CD8-positive, alpha-beta memory T cell (primary cell): ENCODE results near the gene COX7A2L. TPM values are rescaled to one million over a fixed set of nuclear protein-coding genes. Genes with fewer than 3 reads are reported as not detected.
"Not testable (repeated sequence)": the region's sequence is repeated elsewhere in the genome, so short reads cannot be mapped to it uniquely, and the experiment has no call there.

Experiments used
- CTCF ChIA-PET: fragments of 350-600 bp; sonication (Branson Sonifier 250); formaldehyde crosslinking; loops from one replicate; lab custom pipeline; 2021; ENCODE audit warnings: antibody characterized with exemption; lab: Charles Lee
- POLR2A ChIA-PET: fragments of 350-600 bp; sonication (Branson Sonifier 250); formaldehyde crosslinking; loops from one replicate; lab custom pipeline; 2021; ENCODE audit warnings: antibody characterized with exemption; lab: Charles Lee
- DNase-seq, 5 donors: peaks; one replicate each; pipeline versions ENCODE4 v3.0.0 to v3.0.0-alpha.2; 2020 to 2022; ENCODE audit warnings: mixed read lengths in 1 of 5
- H3K27ac ChIP-seq: one replicate; pipeline ENCODE4 v1.7.0; 2013; ENCODE audit warnings: low read depth, mild to moderate bottlenecking, low read length, moderate library complexity
- H3K27me3 ChIP-seq: 2 replicates; pipeline ENCODE4 v1.7.0; 2013; ENCODE audit warnings: low read length, mild to moderate bottlenecking; ENCODE audit not compliant: insufficient read depth, poor library complexity, severe bottlenecking
- H3K36me3 ChIP-seq: 2 replicates; pipeline ENCODE4 v1.7.0; 2013; ENCODE audit warnings: mild to moderate bottlenecking, low read length, moderate library complexity; ENCODE audit not compliant: insufficient read depth
- H3K4me1 ChIP-seq: 2 replicates; pipeline ENCODE4 v1.7.0; 2013; ENCODE audit warnings: mild to moderate bottlenecking, low read length, moderate library complexity; ENCODE audit not compliant: insufficient read depth
- H3K4me3 ChIP-seq: 2 replicates; pipeline ENCODE4 v1.7.0; 2013; ENCODE audit warnings: mild to moderate bottlenecking, low read length
- H3K9me3 ChIP-seq: 2 replicates; pipeline ENCODE4 v1.7.0; 2013; ENCODE audit warnings: mild to moderate bottlenecking, low read length
- H3K27ac Mint-ChIP-seq, 8 donors: one replicate each; pipeline ENCODE4 v1.8.0; 2020 to 2021; ENCODE audit warnings: mixed read lengths in 8 of 8, mild to moderate bottlenecking in 6 of 8, inconsistent platforms in 3 of 8, moderate library complexity in 3 of 8
- H3K27me3 Mint-ChIP-seq, 2 donors: one replicate each; pipeline ENCODE4 v1.8.0; 2020 to 2021; ENCODE audit warnings: mixed read lengths in 2 of 2, mild to moderate bottlenecking in 1 of 2, moderate library complexity in 1 of 2
- H3K36me3 Mint-ChIP-seq, 3 donors: one replicate each; pipeline ENCODE4 v1.8.0; 2020 to 2021; ENCODE audit warnings: mixed read lengths in 3 of 3, inconsistent platforms in 1 of 3, mild to moderate bottlenecking in 1 of 3
- H3K4me1 Mint-ChIP-seq, 3 donors: one replicate each; pipeline ENCODE4 v1.8.0; 2020 to 2021; ENCODE audit warnings: mixed read lengths in 3 of 3, inconsistent platforms in 1 of 3, mild to moderate bottlenecking in 1 of 3
- H3K4me3 Mint-ChIP-seq, 7 donors: one replicate each; pipeline ENCODE4 v1.8.0; 2020 to 2021; ENCODE audit warnings: mixed read lengths in 7 of 7, mild to moderate bottlenecking in 6 of 7, moderate library complexity in 4 of 7, inconsistent platforms in 2 of 7
- H3K9me3 Mint-ChIP-seq, 5 donors: one replicate each; pipeline ENCODE4 v1.8.0; 2020 to 2022; ENCODE audit warnings: mixed read lengths in 5 of 5, mild to moderate bottlenecking in 3 of 5, moderate library complexity in 2 of 5, inconsistent platforms in 1 of 5
- polyA plus RNA-seq: library from polyadenylated mRNA; unstranded; fragments of 300-500 nt; fragmentation: Illumina TruSeq; gene quantifications from one replicate; pipeline ENCODE4 v1.2.3, GENCODE V29; 2021
- total RNA-seq, 2 experiments: library from RNA; stranded (reverse); gene quantifications; one replicate each; pipeline ENCODE4 v1.2.3, GENCODE V29; 2021

Gene COX7A2L
- total and polyA plus RNA-seq, 3 experiments from 2014 or later = 99.8 to 172 (median 100) TPM

- peak overlapping the region in 4 of 8 donors; percentile 5 to 54 (median 14) for H3K27ac Mint-ChIP-seq
- peaks cover 34% of the 10 kb centered on the region for H3K36me3 ChIP-seq
- DNase-seq = no peak
- H3K4me3 ChIP-seq = no peak overlapping the region
- POLR2A ChIA-PET = no interaction called here
- H3K9me3 ChIP-seq = no peaks in the 10 kb centered on the region
- H3K4me1 ChIP-seq = no peaks in the 10 kb centered on the region
- H3K4me3 Mint-ChIP-seq = no peak overlapping the region
- H3K27me3 ChIP-seq = no peaks in the 10 kb centered on the region
- no peaks in the 10 kb centered on the region for H3K9me3 Mint-ChIP-seq
- no peak overlapping the region for H3K27ac ChIP-seq
- peaks cover 24 to 86% (median 37%) of the 10 kb centered on the region in 3 donors for H3K36me3 Mint-ChIP-seq
- H3K4me1 Mint-ChIP-seq = peaks cover 18 to 20% (median 18%) of the 10 kb centered on the region in 3 donors
- H3K27me3 Mint-ChIP-seq = no peaks in the 10 kb centered on the region
- CTCF ChIA-PET = no interaction called here
These were observed 24.6 kb downstream of the COX7A2L start for GRCh38 chr2:42336361-42336965.

DNA sequence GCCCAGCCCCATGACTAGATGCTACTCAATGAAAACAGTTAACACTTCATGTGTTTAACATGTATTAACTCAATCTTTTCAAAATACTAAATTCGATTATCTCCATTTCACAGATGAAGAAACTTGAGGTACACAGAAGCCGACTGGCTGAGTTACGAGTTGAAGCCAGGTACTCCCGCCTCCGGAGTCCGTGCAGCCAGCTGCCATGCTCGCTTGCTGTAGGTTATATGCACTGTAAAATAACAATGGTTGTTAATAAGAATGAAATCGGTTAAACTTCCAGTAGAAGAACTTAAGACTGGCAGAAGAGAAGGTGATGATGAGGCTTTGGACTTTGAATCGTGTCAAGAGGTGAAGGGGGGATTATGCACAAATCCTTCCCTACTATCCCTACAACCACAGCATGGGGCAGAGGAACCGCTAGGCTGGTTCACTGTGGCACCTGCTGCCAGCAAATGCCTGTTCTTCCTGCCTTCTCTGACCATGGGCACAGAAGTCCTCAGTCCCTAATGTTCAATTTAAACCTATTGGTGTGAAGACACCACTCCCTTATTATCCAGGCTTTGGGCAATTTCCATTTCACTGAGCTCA lies 25.4 kb downstream of the COX7A2L start:
- Mint-ChIP-seq H3K4me3 (no peak overlapping the region), H3K27me3 (no peaks in the 10 kb centered on the region), H3K4me1 (peaks cover 10 to 16% (median 16%) of the 10 kb centered on the region in 3 donors), H3K36me3 (peaks cover 25 to 86% (median 37%) of the 10 kb centered on the region in 3 donors), H3K27ac (peak overlapping the region in 2 of 8 donors; percentile 11 to 52), H3K9me3 (no peaks in the 10 kb centered on the region)
- H3K36me3 ChIP-seq = peaks cover 37% of the 10 kb centered on the region
- no peaks in the 10 kb centered on the region for H3K9me3 ChIP-seq
- ChIA-PET CTCF (no interaction called here), POLR2A (no interaction called here)
- H3K27ac ChIP-seq = no peak overlapping the region
- no peaks in the 10 kb centered on the region for H3K4me1 ChIP-seq
- no peaks in the 10 kb centered on the region for H3K27me3 ChIP-seq
- no peak overlapping the region for H3K4me3 ChIP-seq
- no peak for DNase-seq

- H3K27me3 ChIP-seq, H3K4me3 Mint-ChIP-seq, H3K9me3 Mint-ChIP-seq, H3K27me3 Mint-ChIP-seq, POLR2A ChIA-PET, H3K9me3 ChIP-seq, H3K4me1 Mint-ChIP-seq, H3K4me3 ChIP-seq, DNase-seq, H3K4me1 ChIP-seq, H3K27ac ChIP-seq: not testable (repeated sequence)
- peak overlapping the region in 2 of 8 donors; percentile 17 to 82 for H3K27ac Mint-ChIP-seq
- H3K36me3 ChIP-seq = peaks cover 43% of the 10 kb centered on the region
- CTCF ChIA-PET = interaction anchor here (1.6 kb wide), 1 partner anchor 48 kb away, joined by 3 read pairs; no protein-coding TSS in a partner anchor
- H3K36me3 Mint-ChIP-seq = peaks cover 25 to 86% (median 37%) of the 10 kb centered on the region in 3 donors
These were observed 26.2 kb downstream of the COX7A2L start for GRCh38 chr2:42334865-42335264.

GRCh38 chr2:42334220-42334619 lies 26.8 kb downstream of the COX7A2L start:
- peaks cover 30 to 89% (median 37%) of the 10 kb centered on the region in 3 donors for H3K36me3 Mint-ChIP-seq
- H3K36me3 ChIP-seq = peaks cover 50% of the 10 kb centered on the region
- H3K4me3 Mint-ChIP-seq = no peak overlapping the region
- H3K4me1 ChIP-seq = no peaks in the 10 kb centered on the region
- H3K4me3 ChIP-seq = no peak overlapping the region
- ChIA-PET POLR2A (no interaction called here), CTCF (interaction anchor here (1.6 kb wide), 1 partner anchor 49 kb away, joined by 3 read pairs; no protein-coding TSS in a partner anchor)
- peak overlapping the region in 1 of 8 donors; percentile 48 for H3K27ac Mint-ChIP-seq
- no peak for DNase-seq
- H3K27me3 Mint-ChIP-seq = no peaks in the 10 kb centered on the region
- peaks cover 0 to 8% (median 5%) of the 10 kb centered on the region in 3 donors for H3K4me1 Mint-ChIP-seq
- H3K9me3 Mint-ChIP-seq = no peaks in the 10 kb centered on the region
- no peak overlapping the region for H3K27ac ChIP-seq
- H3K9me3 ChIP-seq = no peaks in the 10 kb centered on the region
- no peaks in the 10 kb centered on the region for H3K27me3 ChIP-seq

DNA sequence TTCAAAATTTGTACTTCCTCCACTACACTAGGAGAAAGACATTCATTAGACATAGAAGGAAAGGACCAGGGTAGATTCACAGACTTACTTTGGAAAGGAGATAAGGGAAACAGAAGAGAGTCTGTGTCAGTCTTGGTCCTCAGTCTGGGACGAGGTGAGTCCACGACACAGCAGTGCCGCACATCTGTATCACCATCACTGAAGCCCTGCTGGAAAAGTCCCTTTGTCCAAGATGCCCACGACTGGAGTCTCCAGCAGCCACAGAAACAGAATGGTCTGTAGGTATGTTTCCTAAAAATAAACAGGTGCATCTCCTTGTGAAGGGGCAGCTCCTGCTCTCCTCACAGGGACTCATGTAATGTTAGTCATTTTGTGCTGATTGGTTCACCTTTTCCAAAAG lies 27.4 kb downstream of the COX7A2L start:
- ChIA-PET CTCF (interaction anchor here (1.6 kb wide), 1 partner anchor 50 kb away, joined by 3 read pairs; no protein-coding TSS in a partner anchor), POLR2A (interaction anchor here (0.7 kb wide), 1 partner anchor 22 kb away, joined by 4 read pairs; no protein-coding TSS in a partner anchor)
- Histone ChIP-seq H3K36me3 (peaks cover 50% of the 10 kb centered on the region), H3K4me3 (no peak overlapping the region), H3K4me1 (no peaks in the 10 kb centered on the region), H3K27ac (no peak overlapping the region), H3K27me3 (no peaks in the 10 kb centered on the region), H3K9me3 (no peaks in the 10 kb centered on the region)
- Mint-ChIP-seq H3K4me1 (peaks cover 0 to 8% (median 7%) of the 10 kb centered on the region in 3 donors), H3K36me3 (peaks cover 30 to 92% (median 34%) of the 10 kb centered on the region in 3 donors), H3K4me3 (no peak overlapping the region), H3K9me3 (no peaks in the 10 kb centered on the region), H3K27ac (peak overlapping the region in 4 of 8 donors; percentile 29 to 60 (median 50)), H3K27me3 (no peaks in the 10 kb centered on the region)
- no peak for DNase-seq

DNA sequence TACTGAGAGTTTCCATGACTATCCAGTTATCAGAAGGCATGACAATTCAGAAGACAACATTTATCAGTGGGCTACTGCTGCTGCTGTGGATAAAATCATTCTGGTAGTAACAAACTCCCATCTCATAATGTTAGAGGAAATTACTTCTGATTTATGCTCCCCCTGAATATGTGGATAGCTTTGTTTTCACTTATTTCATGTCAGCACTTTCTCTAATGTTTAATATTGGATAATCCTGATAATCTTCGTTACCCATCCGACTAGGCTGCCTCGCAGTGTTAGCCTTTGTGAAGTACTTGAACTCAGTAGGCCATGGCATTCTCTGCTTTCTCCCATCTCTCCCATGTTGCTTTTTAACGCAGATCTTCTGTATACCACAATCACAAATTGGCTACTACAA lies 28.4 kb downstream of the COX7A2L start:
- Mint-ChIP-seq H3K27me3 (no peaks in the 10 kb centered on the region), H3K4me1 (peaks cover 6 to 12% (median 12%) of the 10 kb centered on the region in 3 donors), H3K27ac (peak overlapping the region in 3 of 8 donors; percentile 3 to 48 (median 41)), H3K4me3 (no peak overlapping the region), H3K36me3 (peaks cover 26 to 90% (median 30%) of the 10 kb centered on the region in 3 donors), H3K9me3 (no peaks in the 10 kb centered on the region)
- Histone ChIP-seq H3K4me3 (no peak overlapping the region), H3K36me3 (peaks cover 50% of the 10 kb centered on the region), H3K4me1 (no peaks in the 10 kb centered on the region), H3K27me3 (no peaks in the 10 kb centered on the region), H3K27ac (no peak overlapping the region), H3K9me3 (no peaks in the 10 kb centered on the region)
- DNase-seq = no peak
- ChIA-PET CTCF (no interaction called here), POLR2A (no interaction called here)

DNA sequence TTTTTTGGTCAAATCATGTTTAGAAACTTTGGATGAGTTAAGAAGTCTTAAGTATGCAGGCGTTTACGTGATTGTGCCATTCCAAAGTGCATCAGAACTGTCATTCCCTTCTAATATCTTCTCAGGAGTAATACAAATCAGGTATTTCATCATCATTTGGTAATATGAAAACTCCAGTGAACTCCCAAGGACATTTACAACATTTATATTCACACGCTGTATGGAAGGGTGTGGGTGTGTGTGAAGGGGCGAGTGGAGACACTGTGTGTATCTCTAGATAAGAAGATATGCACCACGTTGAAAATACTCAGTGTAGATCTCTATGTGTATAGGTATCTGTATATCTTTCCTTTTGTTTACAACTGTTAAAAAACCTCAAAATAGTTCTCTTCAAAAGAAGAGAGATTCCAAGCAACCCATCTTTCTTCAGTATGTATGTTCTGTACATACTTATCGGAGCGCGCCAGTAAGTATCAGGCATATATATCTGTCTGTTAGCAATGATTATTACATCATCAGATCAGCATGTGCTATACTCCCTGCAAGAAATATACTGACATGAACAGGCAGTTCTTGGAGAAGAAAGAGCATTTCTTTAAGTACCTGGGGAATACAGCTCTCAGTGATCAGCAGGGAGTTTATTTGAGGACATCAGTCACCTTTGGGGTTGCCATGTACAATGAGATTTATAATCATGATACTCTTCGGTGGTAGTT lies 29.3 kb downstream of the COX7A2L start:
- DNase-seq = no peak
- Mint-ChIP-seq H3K36me3 (peaks cover 20 to 93% (median 30%) of the 10 kb centered on the region in 3 donors), H3K27me3 (no peaks in the 10 kb centered on the region), H3K9me3 (no peaks in the 10 kb centered on the region), H3K4me1 (peaks cover 6 to 14% (median 8%) of the 10 kb centered on the region in 3 donors), H3K27ac (peak overlapping the region in 4 of 8 donors; percentile 17 to 47 (median 31)), H3K4me3 (no peak overlapping the region)
- Histone ChIP-seq H3K36me3 (peaks cover 50% of the 10 kb centered on the region), H3K4me3 (no peak overlapping the region), H3K27me3 (no peaks in the 10 kb centered on the region), H3K27ac (no peak overlapping the region), H3K4me1 (no peaks in the 10 kb centered on the region), H3K9me3 (no peaks in the 10 kb centered on the region)
- POLR2A ChIA-PET = no interaction called here
- CTCF ChIA-PET = no interaction called here
